Loucy (cell line): Measurements from ENCODE around the gene FOXC1.

Experiments used
- EZH2phosphoT487 ChIP-seq: fragments of 200-600 bp; IDR thresholded peaks from 2 replicates; pipeline ENCODE4 v1.6.1; 2018; ENCODE audit warnings: antibody characterized with exemption, mild to moderate bottlenecking, moderate library complexity, borderline replicate concordance
- TF ChIP-seq, protein P1 (sequence below): fragments of 200-600 bp; sonication (generic); conservative IDR thresholded peaks from 2 replicates; pipeline ENCODE4 v1.5.1; 2014; ENCODE audit warnings: mild to moderate bottlenecking, antibody characterized with exemption, low read length

DNA sequence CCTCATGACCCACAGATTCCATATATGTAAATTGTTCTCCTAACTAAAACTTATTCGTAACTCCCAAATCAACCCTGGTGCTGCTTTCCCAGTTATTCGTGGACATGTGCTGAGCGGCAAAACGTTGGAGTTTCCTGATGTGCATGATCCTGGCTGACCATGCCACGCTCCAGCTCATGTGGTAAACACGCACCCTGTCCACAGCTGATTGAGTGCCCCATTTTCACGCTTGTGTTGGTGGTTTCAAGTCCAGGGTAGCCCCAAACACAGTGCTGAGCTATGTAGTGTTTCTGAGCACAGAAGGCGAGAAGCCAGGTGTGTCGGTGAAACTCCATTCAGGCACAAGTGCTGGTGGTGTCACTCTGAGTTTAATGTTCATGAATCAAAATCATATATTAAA is 19.1 kb upstream of the FOXC1 start:
- TF ChIP-seq, protein P1, sequence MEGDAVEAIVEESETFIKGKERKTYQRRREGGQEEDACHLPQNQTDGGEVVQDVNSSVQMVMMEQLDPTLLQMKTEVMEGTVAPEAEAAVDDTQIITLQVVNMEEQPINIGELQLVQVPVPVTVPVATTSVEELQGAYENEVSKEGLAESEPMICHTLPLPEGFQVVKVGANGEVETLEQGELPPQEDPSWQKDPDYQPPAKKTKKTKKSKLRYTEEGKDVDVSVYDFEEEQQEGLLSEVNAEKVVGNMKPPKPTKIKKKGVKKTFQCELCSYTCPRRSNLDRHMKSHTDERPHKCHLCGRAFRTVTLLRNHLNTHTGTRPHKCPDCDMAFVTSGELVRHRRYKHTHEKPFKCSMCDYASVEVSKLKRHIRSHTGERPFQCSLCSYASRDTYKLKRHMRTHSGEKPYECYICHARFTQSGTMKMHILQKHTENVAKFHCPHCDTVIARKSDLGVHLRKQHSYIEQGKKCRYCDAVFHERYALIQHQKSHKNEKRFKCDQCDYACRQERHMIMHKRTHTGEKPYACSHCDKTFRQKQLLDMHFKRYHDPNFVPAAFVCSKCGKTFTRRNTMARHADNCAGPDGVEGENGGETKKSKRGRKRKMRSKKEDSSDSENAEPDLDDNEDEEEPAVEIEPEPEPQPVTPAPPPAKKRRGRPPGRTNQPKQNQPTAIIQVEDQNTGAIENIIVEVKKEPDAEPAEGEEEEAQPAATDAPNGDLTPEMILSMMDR: no peak
- no peak for TF ChIP-seq EZH2phosphoT487
